NOMO-1 treated with DMSO at 0.1 percent for 48 hours (cell line): ENCODE results near the gene TMEM30A.

Experiments
- DNase-seq: peaks from one replicate; lab custom pipeline; 2025; ENCODE audit not compliant: unreplicated experiment; lab: John Stamatoyannopoulos, UW

TMEM30A gene

GRCh38 chr6:75292555-75292954 is 8.0 kb upstream of the TMEM30A start:
- DNase-seq = no peak

- DNase-seq = no peak
These were observed 7.2 kb upstream of the TMEM30A start for GRCh38 chr6:75291744-75292143.

- DNase-seq = no peak
These were observed 6.7 kb upstream of the TMEM30A start for GRCh38 chr6:75291331-75291730.

GRCh38 chr6:75290136-75290945 is 5.7 kb upstream of the TMEM30A start:
- DNase-seq = no peak

GRCh38 chr6:75288023-75288422 is 3.4 kb upstream of the TMEM30A start:
- DNase-seq = no peak

- peak; percentile 60 for DNase-seq
These were observed 2.8 kb upstream of the TMEM30A start for GRCh38 chr6:75287424-75287823.

GRCh38 chr6:75286955-75287354 is 2.4 kb upstream of the TMEM30A start:
- DNase-seq = no peak

GRCh38 chr6:75285283-75285639 is 669 bp upstream of the TMEM30A start:
- DNase-seq = peak; percentile 70

GRCh38 chr6:75283907-75284631 is 523 bp downstream of the TMEM30A start:
- peak; percentile 50 for DNase-seq

- DNase-seq = no peak
These were observed 1.9 kb downstream of the TMEM30A start for GRCh38 chr6:75282706-75283105.

GRCh38 chr6:75281653-75282052 is 2.9 kb downstream of the TMEM30A start:
- DNase-seq = no peak

GRCh38 chr6:75280131-75280855 is 4.3 kb downstream of the TMEM30A start:
- no peak for DNase-seq

- DNase-seq = no peak
These were observed 5.2 kb downstream of the TMEM30A start for GRCh38 chr6:75279418-75279817.

GRCh38 chr6:75278474-75279077 is 6.0 kb downstream of the TMEM30A start:
- peak; percentile 78 for DNase-seq

GRCh38 chr6:75275067-75275466 is 9.5 kb downstream of the TMEM30A start:
- DNase-seq = no peak

- peak; percentile 55 for DNase-seq
These were observed 11.6 kb downstream of the TMEM30A start for GRCh38 chr6:75273009-75273408.

- DNase-seq = peak; percentile 65
These were observed 12.3 kb downstream of the TMEM30A start for GRCh38 chr6:75272145-75272840.

- DNase-seq = no peak
These were observed 15.6 kb downstream of the TMEM30A start for GRCh38 chr6:75268988-75269354.

GRCh38 chr6:75268121-75268987 is 16.2 kb downstream of the TMEM30A start:
- no peak for DNase-seq

- DNase-seq = no peak
These were observed 17.1 kb downstream of the TMEM30A start for GRCh38 chr6:75267461-75267860.
